ENCODE data around the gene CAPN1. TPM values are rescaled to one million over a fixed set of nuclear protein-coding genes. Genes with fewer than 3 reads are reported as not detected.

CAPN1 gene
- total and polyA plus RNA-seq, 2 donors from 2014 or later, result 92.5 to 328 TPM

DNA sequence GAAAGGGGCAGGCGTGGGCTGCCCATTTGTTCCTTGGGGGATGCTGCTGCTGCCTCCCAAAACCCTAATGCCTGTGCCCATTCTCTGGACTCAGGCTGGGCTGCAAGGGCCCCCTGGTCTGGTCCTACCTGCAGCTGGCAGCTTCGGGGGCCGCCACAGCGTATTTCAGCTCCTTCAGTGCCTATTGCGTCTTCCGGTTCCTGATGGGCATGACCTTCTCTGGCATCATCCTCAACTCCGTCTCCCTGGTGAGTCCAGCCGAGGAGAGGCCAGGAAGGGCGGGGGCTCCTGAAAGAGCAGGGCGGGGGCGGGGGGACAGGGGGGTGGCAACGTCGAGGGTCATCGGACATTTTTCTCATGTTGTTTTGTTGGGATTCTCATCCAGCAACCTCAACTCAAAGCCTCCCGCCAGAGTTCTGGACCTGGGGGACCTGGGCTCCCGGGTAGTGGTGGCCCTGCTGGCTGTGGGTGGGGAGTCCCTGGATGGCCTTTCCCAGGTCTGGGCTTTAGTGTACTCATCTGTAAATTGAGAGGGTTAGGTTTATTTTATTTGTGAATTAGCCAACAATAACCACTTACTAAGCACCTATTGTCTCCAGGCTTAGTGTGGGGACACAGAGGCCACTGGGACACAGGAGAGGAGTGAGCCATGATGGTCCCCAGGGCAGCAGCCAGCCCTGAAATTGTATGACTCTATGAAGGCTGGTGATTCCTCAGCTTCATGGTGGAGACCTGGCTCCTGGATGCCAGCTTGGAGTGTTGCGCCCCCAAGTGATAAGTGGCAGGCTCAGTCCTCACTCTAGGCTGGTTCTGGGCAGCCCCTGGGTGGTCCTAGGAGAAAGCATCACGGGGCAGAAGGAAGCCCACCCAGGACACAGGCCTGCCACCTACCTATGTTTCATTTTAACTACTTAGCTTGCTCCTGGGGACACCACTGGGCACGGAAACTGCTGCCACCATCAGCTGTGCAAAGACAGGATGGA, 36.0 kb downstream of the CAPN1 start:
- peak in 1 of 5 donors; percentile 35 for DNase-seq
- Histone ChIP-seq H3K27ac (ENCODE audit: low read depth in 2 of 2, low read length in 2 of 2) (no peak overlapping the region), H3K27me3 (ENCODE audit: control insufficient read depth, insufficient read depth, low read length) (no peaks in the 10 kb centered on the region), H3K36me3 (ENCODE audit: control insufficient read depth in 2 of 3, insufficient read depth in 3 of 3, low read length in 3 of 3) (no peaks in the 10 kb centered on the region), H3K4me3 (ENCODE audit: low read length in 3 of 3) (no peak overlapping the region), H3K9me3 (ENCODE audit: control insufficient read depth in 2 of 3, insufficient read depth in 1 of 3, low read length in 3 of 3) (no peaks in the 10 kb centered on the region), H3K9ac (ENCODE audit: low read length in 3 of 3) (no peak overlapping the region), H3K4me1 (ENCODE audit: control insufficient read depth in 2 of 3, insufficient read depth in 2 of 3, low read depth in 1 of 3, low read length in 3 of 3) (peaks cover 0 to 3% (median 0%) of the 10 kb centered on the region in 3 donors)
- intact Hi-C loops (cut with DNase I), result no loop called here
- no peak for FAIRE-seq
- TF ChIP-seq, protein P1, sequence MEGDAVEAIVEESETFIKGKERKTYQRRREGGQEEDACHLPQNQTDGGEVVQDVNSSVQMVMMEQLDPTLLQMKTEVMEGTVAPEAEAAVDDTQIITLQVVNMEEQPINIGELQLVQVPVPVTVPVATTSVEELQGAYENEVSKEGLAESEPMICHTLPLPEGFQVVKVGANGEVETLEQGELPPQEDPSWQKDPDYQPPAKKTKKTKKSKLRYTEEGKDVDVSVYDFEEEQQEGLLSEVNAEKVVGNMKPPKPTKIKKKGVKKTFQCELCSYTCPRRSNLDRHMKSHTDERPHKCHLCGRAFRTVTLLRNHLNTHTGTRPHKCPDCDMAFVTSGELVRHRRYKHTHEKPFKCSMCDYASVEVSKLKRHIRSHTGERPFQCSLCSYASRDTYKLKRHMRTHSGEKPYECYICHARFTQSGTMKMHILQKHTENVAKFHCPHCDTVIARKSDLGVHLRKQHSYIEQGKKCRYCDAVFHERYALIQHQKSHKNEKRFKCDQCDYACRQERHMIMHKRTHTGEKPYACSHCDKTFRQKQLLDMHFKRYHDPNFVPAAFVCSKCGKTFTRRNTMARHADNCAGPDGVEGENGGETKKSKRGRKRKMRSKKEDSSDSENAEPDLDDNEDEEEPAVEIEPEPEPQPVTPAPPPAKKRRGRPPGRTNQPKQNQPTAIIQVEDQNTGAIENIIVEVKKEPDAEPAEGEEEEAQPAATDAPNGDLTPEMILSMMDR (IDR thresholded peaks at IDR 0.05; ENCODE audit: borderline replicate concordance, extremely low read depth, insufficient read depth), result no peak

DNA sequence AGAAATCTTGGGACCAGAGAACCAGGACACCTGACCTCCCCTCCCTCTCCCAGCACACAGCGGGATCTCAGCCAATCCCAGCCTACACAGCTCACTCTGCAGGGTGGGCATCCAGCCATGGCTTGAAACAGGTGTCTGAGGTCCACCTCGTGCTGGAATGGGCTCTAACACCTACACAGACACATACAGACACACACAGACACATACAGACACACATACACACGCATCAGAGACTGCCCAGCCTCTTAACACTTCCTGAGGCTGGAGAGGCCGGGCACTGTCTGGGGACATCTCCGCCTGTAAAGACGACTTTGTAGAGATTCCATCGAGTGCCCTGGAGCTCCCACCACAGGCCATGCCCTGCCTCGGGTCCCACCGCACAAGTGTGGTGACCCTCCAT, 36.7 kb downstream of the CAPN1 start:
- H3K4me3 ChIP-seq (ENCODE audit: low read length in 3 of 3), result no peak overlapping the region
- DNase-seq (peak in 1 of 5 donors; percentile 18), FAIRE-seq (no peak)
- H3K27me3 ChIP-seq (ENCODE audit: control insufficient read depth, insufficient read depth, low read length), result no peaks in the 10 kb centered on the region
- H3K4me1 ChIP-seq (ENCODE audit: control insufficient read depth in 2 of 3, insufficient read depth in 2 of 3, low read depth in 1 of 3, low read length in 3 of 3), result peaks cover 0 to under 1% (median 0%) of the 10 kb centered on the region in 3 donors
- TF ChIP-seq, protein P1 (IDR thresholded peaks at IDR 0.05; ENCODE audit: borderline replicate concordance, extremely low read depth, insufficient read depth), result no peak
- intact Hi-C loops (cut with DNase I), result no loop called here
- no peaks in the 10 kb centered on the region for H3K9me3 ChIP-seq (ENCODE audit: control insufficient read depth in 2 of 3, insufficient read depth in 1 of 3, low read length in 3 of 3)
- no peaks in the 10 kb centered on the region for H3K36me3 ChIP-seq (ENCODE audit: control insufficient read depth in 2 of 3, insufficient read depth in 3 of 3, low read length in 3 of 3)
- H3K27ac ChIP-seq (ENCODE audit: low read depth in 2 of 2, low read length in 2 of 2), result no peak overlapping the region
- H3K9ac ChIP-seq (ENCODE audit: low read length in 3 of 3), result no peak overlapping the region

DNA sequence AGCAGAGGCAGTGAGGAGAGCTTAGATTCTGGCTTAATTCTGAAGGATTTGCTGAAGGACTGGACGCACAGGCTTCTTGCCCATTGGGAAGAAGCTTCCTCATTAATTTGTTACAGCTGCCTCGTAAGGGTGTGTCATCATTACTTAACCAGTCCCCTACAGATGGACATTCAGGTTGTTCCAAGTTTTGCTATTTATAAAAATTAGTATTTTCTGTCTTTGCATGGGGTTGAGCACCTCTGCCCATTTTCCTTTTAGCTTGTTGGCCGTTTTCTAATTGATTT, 38.1 kb downstream of the CAPN1 start:
- Histone ChIP-seq H3K9ac (ENCODE audit: low read length in 3 of 3) (no peak overlapping the region), H3K9me3 (ENCODE audit: control insufficient read depth in 2 of 3, insufficient read depth in 1 of 3, low read length in 3 of 3) (no peaks in the 10 kb centered on the region), H3K27ac (ENCODE audit: low read depth in 2 of 2, low read length in 2 of 2) (no peak overlapping the region), H3K4me1 (ENCODE audit: control insufficient read depth in 2 of 3, insufficient read depth in 2 of 3, low read depth in 1 of 3, low read length in 3 of 3) (no peaks in the 10 kb centered on the region), H3K36me3 (ENCODE audit: control insufficient read depth in 2 of 3, insufficient read depth in 3 of 3, low read length in 3 of 3) (no peaks in the 10 kb centered on the region), H3K27me3 (ENCODE audit: control insufficient read depth, insufficient read depth, low read length) (no peaks in the 10 kb centered on the region), H3K4me3 (ENCODE audit: low read length in 3 of 3) (no peak overlapping the region)
- DNase-seq (no peak), FAIRE-seq (no peak)
- intact Hi-C loops (cut with DNase I), result no loop called here
- TF ChIP-seq, protein P1 (IDR thresholded peaks at IDR 0.05; ENCODE audit: borderline replicate concordance, extremely low read depth, insufficient read depth), result no peak

Measured in kidney (tissue), 14 donors.